Measurements from ENCODE around the gene COG1. TPM values are rescaled to one million over a fixed set of nuclear protein-coding genes. Genes with fewer than 3 reads are reported as not detected.

Gene COG1
- total RNA-seq, 1 donor from 2014 or later = 50.4 TPM

GRCh38 chr17:73151916-73152632 lies 40.8 kb upstream of the COG1 start:
- Mint-ChIP-seq H3K27ac (no peak overlapping the region), H3K9me3 (peaks cover 12% of the 10 kb centered on the region), H3K4me1 (peaks cover 18% of the 10 kb centered on the region), H3K36me3 (no peaks in the 10 kb centered on the region), H3K27me3 (ENCODE audit: low read depth) (peaks cover 16% of the 10 kb centered on the region), H3K4me3 (no peak overlapping the region)
- TF ChIP-seq CTCF (IDR thresholded peaks at IDR 0.05; ENCODE audit: unreplicated experiment) = no peak
- DNase-seq (ENCODE audit: low spot score in 2 of 2, unreplicated experiment in 2 of 2) = no peak

GRCh38 chr17:73155410-73156165 lies 37.3 kb upstream of the COG1 start:
- Mint-ChIP-seq H3K4me1 (peaks cover 25% of the 10 kb centered on the region), H3K4me3 (no peak overlapping the region), H3K36me3 (no peaks in the 10 kb centered on the region), H3K9me3 (peaks cover 4% of the 10 kb centered on the region), H3K27me3 (ENCODE audit: low read depth) (peaks cover 17% of the 10 kb centered on the region), H3K27ac (no peak overlapping the region)
- no peak for TF ChIP-seq CTCF (IDR thresholded peaks at IDR 0.05; ENCODE audit: unreplicated experiment)
- DNase-seq (ENCODE audit: low spot score in 2 of 2, unreplicated experiment in 2 of 2) = no peak

- Mint-ChIP-seq H3K36me3 (no peaks in the 10 kb centered on the region), H3K4me1 (peaks cover 25% of the 10 kb centered on the region), H3K4me3 (no peak overlapping the region)
These were observed 36.6 kb upstream of the COG1 start for GRCh38 chr17:73156166-73156840.

GRCh38 chr17:73156887-73157520 lies 35.9 kb upstream of the COG1 start:
- Mint-ChIP-seq H3K36me3 (no peaks in the 10 kb centered on the region), H3K9me3 (no peaks in the 10 kb centered on the region), H3K4me3 (no peak overlapping the region), H3K4me1 (peaks cover 25% of the 10 kb centered on the region), H3K27ac (no peak overlapping the region), H3K27me3 (ENCODE audit: low read depth) (peaks cover 28% of the 10 kb centered on the region)
- no peak for DNase-seq (ENCODE audit: low spot score in 2 of 2, unreplicated experiment in 2 of 2)
- no peak for TF ChIP-seq CTCF (IDR thresholded peaks at IDR 0.05; ENCODE audit: unreplicated experiment)

More at GRCh38 chr17:73156166-73156840, 36.6 kb upstream of the COG1 start:
- H3K9me3 Mint-ChIP-seq = peaks cover 3% of the 10 kb centered on the region
- DNase-seq (ENCODE audit: low spot score in 2 of 2, unreplicated experiment in 2 of 2) = peak; percentile 54 to 79
- peak; percentile 72 for TF ChIP-seq CTCF (IDR thresholded peaks at IDR 0.05; ENCODE audit: unreplicated experiment)
- H3K27me3 Mint-ChIP-seq (ENCODE audit: low read depth) = peaks cover 21% of the 10 kb centered on the region
- H3K27ac Mint-ChIP-seq = no peak overlapping the region

- Mint-ChIP-seq H3K9me3 (no peaks in the 10 kb centered on the region), H3K4me3 (no peak overlapping the region), H3K27me3 (ENCODE audit: low read depth) (peaks cover 33% of the 10 kb centered on the region), H3K36me3 (no peaks in the 10 kb centered on the region), H3K27ac (no peak overlapping the region), H3K4me1 (peaks cover 25% of the 10 kb centered on the region)
- TF ChIP-seq CTCF (IDR thresholded peaks at IDR 0.05; ENCODE audit: unreplicated experiment) = no peak
- DNase-seq (ENCODE audit: low spot score in 2 of 2, unreplicated experiment in 2 of 2) = no peak
These were observed 35.3 kb upstream of the COG1 start for GRCh38 chr17:73157521-73157890.

Measured in mesothelial cell of epicardium (in vitro differentiated cells).